C4-2B (cell line): ENCODE data around the gene NEK8.

Experiments
- ZFX ChIP-seq: fragments of 450-650 bp; IDR thresholded peaks from 2 replicates; pipeline ENCODE4 v1.6.1; 2017
- TF ChIP-seq, protein P1 (sequence below): fragments of 450-650 bp; conservative IDR thresholded peaks from 2 replicates; pipeline ENCODE4 v1.5.1; 2017; ENCODE audit warnings: mild to moderate bottlenecking

DNA sequence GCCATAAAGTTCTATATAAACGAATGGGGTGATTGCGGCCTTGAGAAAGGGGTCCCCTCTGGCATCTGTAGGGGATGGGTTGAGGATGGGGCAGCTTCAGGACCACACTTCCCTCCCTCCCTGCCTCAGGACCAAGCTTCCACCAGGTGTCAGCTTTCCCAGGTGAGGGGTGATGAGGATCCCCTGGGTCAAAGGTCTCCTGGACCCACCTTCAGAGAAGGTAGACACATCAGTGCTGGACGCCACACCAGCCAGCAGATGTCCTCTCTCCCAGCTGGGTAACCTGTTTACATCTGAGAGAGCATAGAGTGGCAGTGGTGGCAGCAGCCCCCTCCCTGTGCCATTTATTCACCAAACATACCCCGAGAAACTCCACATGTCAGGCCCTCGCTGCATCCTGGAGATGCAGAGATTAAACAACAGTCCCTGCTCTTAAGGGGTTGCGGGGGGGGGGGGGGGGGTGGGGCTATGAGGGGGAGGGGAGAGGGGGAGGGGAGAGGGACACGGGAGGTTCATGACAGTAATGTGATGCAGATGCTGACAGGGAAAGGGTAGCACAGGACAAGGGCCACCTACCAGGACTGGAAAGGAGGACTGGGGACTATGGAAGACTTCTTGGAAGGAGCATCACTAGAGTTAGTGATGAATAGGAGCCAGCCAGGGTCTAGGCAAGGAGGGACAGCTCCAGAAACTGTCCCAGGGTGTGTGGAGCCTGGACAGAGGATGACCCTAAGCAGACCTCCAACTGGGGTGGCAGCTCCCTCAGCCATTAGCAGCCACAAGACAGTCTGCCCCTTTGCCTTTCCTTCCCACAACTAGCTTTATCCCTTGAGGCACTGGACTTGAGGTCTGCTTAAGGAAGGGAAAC lies 21.9 kb upstream of the NEK8 start:
- TF ChIP-seq, protein P1, sequence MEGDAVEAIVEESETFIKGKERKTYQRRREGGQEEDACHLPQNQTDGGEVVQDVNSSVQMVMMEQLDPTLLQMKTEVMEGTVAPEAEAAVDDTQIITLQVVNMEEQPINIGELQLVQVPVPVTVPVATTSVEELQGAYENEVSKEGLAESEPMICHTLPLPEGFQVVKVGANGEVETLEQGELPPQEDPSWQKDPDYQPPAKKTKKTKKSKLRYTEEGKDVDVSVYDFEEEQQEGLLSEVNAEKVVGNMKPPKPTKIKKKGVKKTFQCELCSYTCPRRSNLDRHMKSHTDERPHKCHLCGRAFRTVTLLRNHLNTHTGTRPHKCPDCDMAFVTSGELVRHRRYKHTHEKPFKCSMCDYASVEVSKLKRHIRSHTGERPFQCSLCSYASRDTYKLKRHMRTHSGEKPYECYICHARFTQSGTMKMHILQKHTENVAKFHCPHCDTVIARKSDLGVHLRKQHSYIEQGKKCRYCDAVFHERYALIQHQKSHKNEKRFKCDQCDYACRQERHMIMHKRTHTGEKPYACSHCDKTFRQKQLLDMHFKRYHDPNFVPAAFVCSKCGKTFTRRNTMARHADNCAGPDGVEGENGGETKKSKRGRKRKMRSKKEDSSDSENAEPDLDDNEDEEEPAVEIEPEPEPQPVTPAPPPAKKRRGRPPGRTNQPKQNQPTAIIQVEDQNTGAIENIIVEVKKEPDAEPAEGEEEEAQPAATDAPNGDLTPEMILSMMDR, result no peak
- TF ChIP-seq ZFX, result no peak
